Lower lobe of right lung (tissue), 2 donors: Measurements from ENCODE around the gene C6orf141. TPM values are rescaled to one million over a fixed set of nuclear protein-coding genes. Genes with fewer than 3 reads are reported as not detected.
"Not testable (repeated sequence)": the region's sequence is repeated elsewhere in the genome, so short reads cannot be mapped to it uniquely, and the experiment has no call there.

ENCODE experiments used
- ATAC-seq, 2 donors: fragments of 200-7000 bp; cut with Tn5 transposase; one replicate each; pipeline ENCODE4 v1.9.1; 2020 to 2022; ENCODE audit warnings: mild to moderate bottlenecking in 2 of 2, moderate library complexity in 2 of 2
- DNase-seq: peaks from one replicate; pipeline ENCODE4 v3.0.0-alpha.2; 2020
- H3K27ac ChIP-seq: fragments of 200-600 bp; one replicate; pipeline ENCODE4 v1.8.0; 2022
- H3K27me3 ChIP-seq: fragments of 200-600 bp; one replicate; pipeline ENCODE4 v1.8.0; 2022; ENCODE audit warnings: low read depth
- H3K36me3 ChIP-seq: fragments of 200-600 bp; one replicate; pipeline ENCODE4 v1.8.0; 2022; ENCODE audit warnings: mild to moderate bottlenecking
- H3K4me1 ChIP-seq: fragments of 200-600 bp; one replicate; pipeline ENCODE4 v1.8.0; 2022
- H3K4me3 ChIP-seq: fragments of 200-600 bp; one replicate; pipeline ENCODE4 v1.8.0; 2022; ENCODE audit warnings: mild to moderate bottlenecking
- H3K9me3 ChIP-seq: fragments of 200-600 bp; one replicate; pipeline ENCODE4 v1.8.0; 2022
- CTCF ChIP-seq: fragments of 200-600 bp; IDR thresholded peaks from one replicate; pipeline ENCODE4 v1.8.0; 2022; ENCODE audit warnings: antibody characterized with exemption, mild to moderate bottlenecking
- intact Hi-C: fragments of 100-400 bp; cut with DNase I; formaldehyde crosslinking; loops from one replicate; pipeline ENCODE4 v1.11.0; 2022
- total RNA-seq: library from RNA; stranded (reverse); fragmentation: NEBNext Ultra II Directional; extraction: Animal tissue kit (Norgen Biotek cat#: 25700); gene quantifications from one replicate; pipeline ENCODE4 v1.2.1, GENCODE V29; 2021
- donor health status: DM: no; HTN: yes; CAD: no; lungs with severe emphysema.

C6orf141 gene
- total RNA-seq, 1 donor from 2014 or later = 4.1 TPM

GRCh38 chr6:49576618-49577017 lies 26.1 kb downstream of the C6orf141 start:
- H3K36me3 ChIP-seq = no peaks in the 10 kb centered on the region
- ATAC-seq (no peak), DNase-seq (no peak)
- intact Hi-C loops = no loop called here
- no peak overlapping the region for H3K4me3 ChIP-seq
- no peak for TF ChIP-seq CTCF
- no peaks in the 10 kb centered on the region for H3K9me3 ChIP-seq
- no peak overlapping the region for H3K27ac ChIP-seq
- no peaks in the 10 kb centered on the region for H3K4me1 ChIP-seq
- H3K27me3 ChIP-seq = no peaks in the 10 kb centered on the region

GRCh38 chr6:49579649-49580048 lies 29.2 kb downstream of the C6orf141 start:
- no peaks in the 10 kb centered on the region for H3K9me3 ChIP-seq
- DNase-seq = no peak
- no peaks in the 10 kb centered on the region for H3K36me3 ChIP-seq
- H3K27ac ChIP-seq = no peak overlapping the region
- no peaks in the 10 kb centered on the region for H3K27me3 ChIP-seq
- TF ChIP-seq CTCF = no peak
- no peak for ATAC-seq
- intact Hi-C loops = no loop called here
- H3K4me1 ChIP-seq = no peaks in the 10 kb centered on the region
- H3K4me3 ChIP-seq = no peak overlapping the region

- no peak overlapping the region for H3K27ac ChIP-seq
- H3K4me3 ChIP-seq = no peak overlapping the region
- no peaks in the 10 kb centered on the region for H3K4me1 ChIP-seq
- ATAC-seq (no peak), DNase-seq (no peak)
- no peaks in the 10 kb centered on the region for H3K27me3 ChIP-seq
- TF ChIP-seq CTCF = no peak
- no peaks in the 10 kb centered on the region for H3K9me3 ChIP-seq
- H3K36me3 ChIP-seq = no peaks in the 10 kb centered on the region
- intact Hi-C loops = no loop called here
Measured at GRCh38 chr6:49582529-49582928, 32.1 kb downstream of the C6orf141 start.

GRCh38 chr6:49587262-49587661 lies 36.8 kb downstream of the C6orf141 start:
- H3K9me3 ChIP-seq, ATAC-seq, DNase-seq, H3K36me3 ChIP-seq, H3K27me3 ChIP-seq, intact Hi-C loops, H3K4me3 ChIP-seq, H3K27ac ChIP-seq, H3K4me1 ChIP-seq: not testable (repeated sequence)

Other genes with a start within 250 kb of the C6orf141 start
- gene MMUT, start 87.4 kb upstream of the C6orf141 start, total RNA-seq = 21.9 TPM
- 4.3 TPM for gene CENPQ, start 87.3 kb upstream of the C6orf141 start, total RNA-seq
- not detected for gene GLYATL3, start 50.7 kb upstream of the C6orf141 start, total RNA-seq
- gene RHAG, start 86.2 kb downstream of the C6orf141 start, total RNA-seq = not detected
- 0.83 TPM for gene CRISP2, start 162.9 kb downstream of the C6orf141 start, total RNA-seq
- 2.5 TPM for gene CRISP3, start 193.7 kb downstream of the C6orf141 start, total RNA-seq
- not detected for gene PGK2, start 236.6 kb downstream of the C6orf141 start, total RNA-seq